HEK293 (cell line): ENCODE measurements around the gene PWWP2B.

Source experiments
- CTCF ChIP-seq: fragments of 450-650 bp; formaldehyde crosslinking; IDR thresholded peaks from 2 replicates; pipeline ENCODE4 v1.5.1; 2016; ENCODE audit warnings: missing biosample characterization, missing genetic modification characterization
- PBX3 ChIP-seq: sonication (generic); formaldehyde crosslinking; IDR thresholded peaks from 2 replicates; pipeline ENCODE4 v1.8.1; 2022; ENCODE audit warnings: mild to moderate bottlenecking, moderate library complexity, missing genetic modification reagents
- TCF7L2 ChIP-seq: IDR thresholded peaks from 2 replicates; pipeline ENCODE4 v1.6.1; 2011; ENCODE audit warnings: low read depth, mild to moderate bottlenecking, inconsistent platforms, low read length, moderate library complexity, borderline replicate concordance
- TRIM28 ChIP-seq: IDR thresholded peaks from 2 replicates; pipeline ENCODE4 v1.6.1; 2011; ENCODE audit warnings: low read length, control low read depth, borderline replicate concordance
- ZBTB10 ChIP-seq: fragments of 450-650 bp; formaldehyde crosslinking; IDR thresholded peaks from 2 replicates; pipeline ENCODE4 v1.5.1; 2016; ENCODE audit warnings: missing biosample characterization, missing genetic modification characterization
- ZNF133 ChIP-seq: fragments of 450-650 bp; formaldehyde crosslinking; IDR thresholded peaks from 2 replicates; pipeline ENCODE4 v1.5.1; 2016; ENCODE audit warnings: missing biosample characterization, missing genetic modification characterization
- ZNF157 ChIP-seq: fragments of 450-650 bp; formaldehyde crosslinking; IDR thresholded peaks from 2 replicates; pipeline ENCODE4 v1.5.1; 2016; ENCODE audit warnings: missing biosample characterization, missing genetic modification characterization
- TF ChIP-seq, protein P1 (sequence below): fragments of 450-650 bp; formaldehyde crosslinking; IDR thresholded peaks from 2 replicates; pipeline ENCODE4 v1.5.1; 2016; ENCODE audit warnings: missing biosample characterization, missing genetic modification characterization
- TF ChIP-seq, protein P2 (sequence below): fragments of 450-650 bp; formaldehyde crosslinking; conservative IDR thresholded peaks from 2 replicates; pipeline ENCODE4 v1.5.1; 2016; ENCODE audit warnings: low read depth, missing biosample characterization, missing genetic modification characterization

DNA sequence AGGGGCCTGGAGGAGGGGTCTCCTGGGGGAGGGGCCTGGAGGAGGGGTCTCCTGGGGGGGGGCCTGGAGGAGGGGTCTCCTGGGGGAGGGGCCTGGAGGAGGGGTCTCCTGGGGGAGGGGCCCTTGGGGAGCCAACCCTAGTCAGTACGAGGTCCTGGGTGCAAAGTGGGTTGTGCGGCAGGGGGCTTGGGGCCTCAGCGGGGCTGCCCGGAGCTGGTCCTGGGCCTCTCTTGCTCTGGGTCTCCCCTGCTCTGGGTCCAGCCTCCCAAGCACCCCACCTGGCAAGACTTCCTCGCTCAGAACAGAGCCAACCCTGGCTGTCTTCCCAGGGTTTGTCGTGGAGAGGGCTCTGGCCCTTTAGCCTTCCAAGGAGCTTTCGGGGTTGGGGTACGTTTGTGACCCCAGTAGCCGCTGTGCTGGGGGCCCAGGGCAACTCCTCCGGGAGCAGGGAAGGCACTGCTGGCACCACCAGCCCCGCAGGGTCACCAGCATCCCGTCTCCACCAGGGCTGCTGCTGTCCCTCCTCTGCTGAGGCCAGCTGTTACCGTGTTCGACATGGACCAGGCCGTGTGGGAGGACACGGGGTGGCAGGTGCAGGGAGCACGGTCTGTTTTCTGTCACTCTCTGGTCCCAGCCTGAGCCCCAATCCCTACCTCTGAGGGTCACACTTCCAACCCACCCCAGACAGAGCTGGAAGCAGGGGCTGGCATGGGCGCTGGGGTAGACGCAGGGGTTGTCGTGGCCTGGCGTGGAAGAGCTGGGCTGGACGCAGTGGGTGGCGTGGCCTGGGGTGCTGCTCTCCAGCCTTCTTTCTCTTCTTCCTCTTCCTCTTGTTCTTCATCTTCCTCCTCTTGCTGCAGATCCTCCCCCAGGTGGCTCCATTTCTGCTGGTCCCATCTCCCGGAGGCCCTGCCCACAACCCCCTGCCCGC is 22.8 kb downstream of the PWWP2B start:
- TF ChIP-seq PBX3 (CRISPR knock-in tag) (no peak), CTCF (tag by site-specific recombination) (no peak), ZNF157 (tag by site-specific recombination) (no peak), ZNF133 (tag by site-specific recombination) (no peak), TCF7L2 (no peak), TRIM28 (no peak), ZBTB10 (tag by site-specific recombination) (no peak)
- TF ChIP-seq, protein P1, sequence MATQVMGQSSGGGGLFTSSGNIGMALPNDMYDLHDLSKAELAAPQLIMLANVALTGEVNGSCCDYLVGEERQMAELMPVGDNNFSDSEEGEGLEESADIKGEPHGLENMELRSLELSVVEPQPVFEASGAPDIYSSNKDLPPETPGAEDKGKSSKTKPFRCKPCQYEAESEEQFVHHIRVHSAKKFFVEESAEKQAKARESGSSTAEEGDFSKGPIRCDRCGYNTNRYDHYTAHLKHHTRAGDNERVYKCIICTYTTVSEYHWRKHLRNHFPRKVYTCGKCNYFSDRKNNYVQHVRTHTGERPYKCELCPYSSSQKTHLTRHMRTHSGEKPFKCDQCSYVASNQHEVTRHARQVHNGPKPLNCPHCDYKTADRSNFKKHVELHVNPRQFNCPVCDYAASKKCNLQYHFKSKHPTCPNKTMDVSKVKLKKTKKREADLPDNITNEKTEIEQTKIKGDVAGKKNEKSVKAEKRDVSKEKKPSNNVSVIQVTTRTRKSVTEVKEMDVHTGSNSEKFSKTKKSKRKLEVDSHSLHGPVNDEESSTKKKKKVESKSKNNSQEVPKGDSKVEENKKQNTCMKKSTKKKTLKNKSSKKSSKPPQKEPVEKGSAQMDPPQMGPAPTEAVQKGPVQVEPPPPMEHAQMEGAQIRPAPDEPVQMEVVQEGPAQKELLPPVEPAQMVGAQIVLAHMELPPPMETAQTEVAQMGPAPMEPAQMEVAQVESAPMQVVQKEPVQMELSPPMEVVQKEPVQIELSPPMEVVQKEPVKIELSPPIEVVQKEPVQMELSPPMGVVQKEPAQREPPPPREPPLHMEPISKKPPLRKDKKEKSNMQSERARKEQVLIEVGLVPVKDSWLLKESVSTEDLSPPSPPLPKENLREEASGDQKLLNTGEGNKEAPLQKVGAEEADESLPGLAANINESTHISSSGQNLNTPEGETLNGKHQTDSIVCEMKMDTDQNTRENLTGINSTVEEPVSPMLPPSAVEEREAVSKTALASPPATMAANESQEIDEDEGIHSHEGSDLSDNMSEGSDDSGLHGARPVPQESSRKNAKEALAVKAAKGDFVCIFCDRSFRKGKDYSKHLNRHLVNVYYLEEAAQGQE (tag by site-specific recombination): no peak
- TF ChIP-seq, protein P2, sequence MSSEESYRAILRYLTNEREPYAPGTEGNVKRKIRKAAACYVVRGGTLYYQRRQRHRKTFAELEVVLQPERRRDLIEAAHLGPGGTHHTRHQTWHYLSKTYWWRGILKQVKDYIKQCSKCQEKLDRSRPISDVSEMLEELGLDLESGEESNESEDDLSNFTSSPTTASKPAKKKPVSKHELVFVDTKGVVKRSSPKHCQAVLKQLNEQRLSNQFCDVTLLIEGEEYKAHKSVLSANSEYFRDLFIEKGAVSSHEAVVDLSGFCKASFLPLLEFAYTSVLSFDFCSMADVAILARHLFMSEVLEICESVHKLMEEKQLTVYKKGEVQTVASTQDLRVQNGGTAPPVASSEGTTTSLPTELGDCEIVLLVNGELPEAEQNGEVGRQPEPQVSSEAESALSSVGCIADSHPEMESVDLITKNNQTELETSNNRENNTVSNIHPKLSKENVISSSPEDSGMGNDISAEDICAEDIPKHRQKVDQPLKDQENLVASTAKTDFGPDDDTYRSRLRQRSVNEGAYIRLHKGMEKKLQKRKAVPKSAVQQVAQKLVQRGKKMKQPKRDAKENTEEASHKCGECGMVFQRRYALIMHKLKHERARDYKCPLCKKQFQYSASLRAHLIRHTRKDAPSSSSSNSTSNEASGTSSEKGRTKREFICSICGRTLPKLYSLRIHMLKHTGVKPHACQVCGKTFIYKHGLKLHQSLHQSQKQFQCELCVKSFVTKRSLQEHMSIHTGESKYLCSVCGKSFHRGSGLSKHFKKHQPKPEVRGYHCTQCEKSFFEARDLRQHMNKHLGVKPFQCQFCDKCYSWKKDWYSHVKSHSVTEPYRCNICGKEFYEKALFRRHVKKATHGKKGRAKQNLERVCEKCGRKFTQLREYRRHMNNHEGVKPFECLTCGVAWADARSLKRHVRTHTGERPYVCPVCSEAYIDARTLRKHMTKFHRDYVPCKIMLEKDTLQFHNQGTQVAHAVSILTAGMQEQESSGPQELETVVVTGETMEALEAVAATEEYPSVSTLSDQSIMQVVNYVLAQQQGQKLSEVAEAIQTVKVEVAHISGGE: no peak
